ENCODE measurements around the gene KCNAB1.

- TF ChIP-seq CTCF (IDR thresholded peaks at IDR 0.05; ENCODE audit: low read length) (no peak), EZH2 (optimal IDR thresholded peaks at IDR 0.05; ENCODE audit: low read depth, low read length) (no peak), EZH2phosphoT487 (IDR thresholded peaks at IDR 0.05; ENCODE audit: low read length) (no peak)
These were observed 25.5 kb downstream of the KCNAB1 start for GRCh38 chr3:156145866-156146265.
